GM12878 (cell line): Measurements from ENCODE around the gene CCBE1. TPM values are rescaled to one million over a fixed set of nuclear protein-coding genes. Genes with fewer than 3 reads are reported as not detected.

Experiments
- CBX5 ChIP-seq: sonication (generic); IDR thresholded peaks from 2 replicates; pipeline ENCODE4 v1.6.1; 2016; ENCODE audit warnings: low read depth, moderate library complexity, mild to moderate bottlenecking, inconsistent platforms
- CREM ChIP-seq: IDR thresholded peaks from 2 replicates; pipeline ENCODE4 v1.6.1; 2014; ENCODE audit warnings: antibody characterized with exemption, low read depth
- CUX1 ChIP-seq: IDR thresholded peaks from 2 replicates; pipeline ENCODE4 v1.6.1; 2012; ENCODE audit warnings: improper control_type of control experiment, low read depth, low read length; ENCODE audit not compliant: insufficient replicate concordance
- ELK1 ChIP-seq: IDR thresholded peaks from 2 replicates; pipeline ENCODE4 v1.6.1; 2012; ENCODE audit warnings: low read depth, low read length, improper control_type of control experiment
- PRDM15 ChIP-seq: fragments of 450-650 bp; formaldehyde crosslinking; IDR thresholded peaks from 2 replicates; pipeline ENCODE4 v1.4.0; 2020; ENCODE audit warnings: mild to moderate bottlenecking, moderate library complexity
- SKIL ChIP-seq: fragments of 450-650 bp; IDR thresholded peaks from 2 replicates; pipeline ENCODE4 v1.6.1; 2017; ENCODE audit warnings: mild to moderate bottlenecking, low read depth, inconsistent platforms; ENCODE audit not compliant: poor library complexity, severe bottlenecking
- STAT3 ChIP-seq: IDR thresholded peaks from 2 replicates; pipeline ENCODE4 v1.6.1; 2011; ENCODE audit warnings: low read depth, low read length, improper control_type of control experiment
- polyA plus RNA-seq, 11 experiments: library from polyadenylated mRNA; depleted of rRNA in 4 of 11; unstranded in 6 of 11; stranded (reverse) in 5 of 11; fragments of >200 nt; fragmentation: Nextera tagmentation in 4 of 11; fragmentation: Illumina TruSeq in 1 of 11; extraction: Ambion mirVana in 4 of 11; extraction: Trizol in 1 of 11; gene quantifications; 1 replicate in 1 of 11; 2 replicates in 10 of 11; pipeline versions ENCODE4 v1.2.1 to v1.2.3, GENCODE V29; 2011 to 2016; ENCODE audit warnings: inconsistent platforms in 2 of 11, missing spikeins in 2 of 11, low read depth in 1 of 11
- total RNA-seq, 4 experiments: library from RNA; depleted of rRNA in 3 of 4; stranded (reverse); fragments of >200 nt in 3 of 4; fragmentation: Illumina TruSeq in 1 of 4; extraction: Trizol in 1 of 4; gene quantifications; 2 replicates each; pipeline versions ENCODE4 v1.2.1 to v1.2.3, GENCODE V29; 2013 to 2021

Gene CCBE1
- total and polyA plus RNA-seq, 10 of the 15 experiments (the other 5 are each of a cell fraction or from before 2014, with no cell fraction given), result 0.03 to 0.49 (median 0.04) TPM; not detected in 7

- no peak for TF ChIP-seq ELK1
- no peak for TF ChIP-seq CBX5
- no peak for TF ChIP-seq SKIL
- TF ChIP-seq STAT3, result no peak
- TF ChIP-seq PRDM15, result no peak
- no peak for TF ChIP-seq CREM
- TF ChIP-seq CUX1, result no peak
These were observed 141.1 kb downstream of the CCBE1 start (continued) for GRCh38 chr18:59555995-59556659.
